Stimulated activated CD4-positive, alpha-beta T cell treated with anti-CD3 and anti-CD28 coated beads, Interleukin-4, amount 100 ng/mL, for 1 hour (primary cell): ENCODE results near the gene UBE2C.

Experiments used
- DNase-seq: peaks from one replicate; pipeline ENCODE4 v3.0.0-alpha.2; 2020

The UBE2C gene

DNA sequence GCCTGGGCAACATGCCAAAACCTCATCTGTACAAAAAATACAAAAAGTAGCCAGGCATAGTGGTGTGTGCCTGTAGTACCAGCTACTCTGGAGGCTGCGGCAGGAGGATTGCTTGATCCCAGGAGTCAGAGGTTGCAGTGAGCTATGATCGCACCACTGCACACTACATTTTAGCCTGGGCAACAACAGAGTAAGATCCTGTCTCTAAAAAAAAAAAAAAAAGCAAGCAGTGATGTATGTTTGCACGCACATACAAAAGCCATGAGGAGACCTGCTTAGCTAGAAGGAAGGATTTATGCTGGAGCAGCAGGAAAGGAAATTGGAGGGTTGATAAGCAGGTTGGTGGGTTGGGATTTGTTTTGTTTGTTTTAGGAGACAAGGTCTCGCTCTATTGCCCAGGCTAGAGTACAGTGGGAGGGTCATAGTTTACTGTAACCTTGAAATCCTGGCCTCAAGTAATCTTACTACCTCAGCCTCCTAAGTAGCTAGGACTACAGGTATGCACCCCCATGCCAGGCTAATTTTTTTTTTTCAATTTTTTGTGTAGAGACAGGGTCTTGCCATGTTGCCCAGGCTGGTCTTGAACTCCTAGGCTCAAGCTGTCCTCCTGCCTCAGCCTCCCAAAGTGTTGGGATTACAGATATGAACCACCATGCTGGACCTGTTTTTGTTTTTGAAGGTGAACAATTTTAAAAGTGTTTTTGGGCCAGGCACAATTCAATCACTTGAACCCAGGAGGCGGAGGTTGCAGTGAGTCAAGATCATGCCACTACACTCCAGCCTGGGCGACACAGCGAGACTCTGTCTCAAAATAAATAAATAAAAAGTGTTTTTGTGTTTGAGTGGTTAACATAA, 49.0 kb downstream of the UBE2C start:
- no peak for DNase-seq

DNA sequence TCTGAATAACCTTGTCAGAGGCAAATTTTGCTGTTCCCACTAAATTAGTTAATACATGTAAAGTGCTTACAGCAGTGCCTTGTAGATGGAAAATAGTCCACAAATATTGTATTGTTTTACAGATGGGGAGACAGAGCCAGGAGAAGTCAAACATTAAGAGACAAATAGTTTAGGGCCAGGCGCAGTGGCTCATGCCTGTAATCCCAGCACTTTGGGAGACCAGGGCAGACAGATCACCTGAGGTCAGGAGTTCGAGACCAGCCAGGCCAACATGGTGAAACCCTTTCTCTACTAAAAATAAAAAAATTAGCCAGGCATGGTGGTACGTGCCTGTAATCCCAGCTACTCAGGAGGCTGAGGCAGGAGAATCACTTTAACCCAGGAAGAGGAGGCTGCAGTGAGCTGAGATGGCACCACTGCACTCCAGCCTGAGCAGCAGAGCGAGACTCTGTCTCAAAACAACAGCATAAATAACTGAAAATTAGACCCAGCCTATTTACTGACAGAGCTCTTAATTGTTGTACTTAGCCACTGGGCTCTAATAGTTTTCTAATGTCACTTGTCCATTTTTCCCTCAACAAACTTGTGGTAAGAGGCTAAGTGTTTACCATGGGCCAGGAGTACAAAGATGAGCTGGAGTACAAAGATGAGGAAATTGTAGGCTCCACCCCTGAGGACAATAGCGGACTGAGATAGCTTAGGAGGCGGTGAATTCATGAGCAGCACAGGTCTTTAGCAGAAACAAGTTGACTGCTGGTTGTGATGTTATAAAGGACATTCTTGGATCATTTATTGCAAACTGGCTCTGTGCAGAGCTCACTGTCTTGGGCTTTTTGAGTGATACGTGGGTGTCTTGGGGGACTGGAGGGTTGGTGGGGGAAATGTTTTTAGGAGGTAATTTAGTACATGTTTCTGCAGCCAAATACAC, 51.4 kb downstream of the UBE2C start:
- no peak for DNase-seq

DNA sequence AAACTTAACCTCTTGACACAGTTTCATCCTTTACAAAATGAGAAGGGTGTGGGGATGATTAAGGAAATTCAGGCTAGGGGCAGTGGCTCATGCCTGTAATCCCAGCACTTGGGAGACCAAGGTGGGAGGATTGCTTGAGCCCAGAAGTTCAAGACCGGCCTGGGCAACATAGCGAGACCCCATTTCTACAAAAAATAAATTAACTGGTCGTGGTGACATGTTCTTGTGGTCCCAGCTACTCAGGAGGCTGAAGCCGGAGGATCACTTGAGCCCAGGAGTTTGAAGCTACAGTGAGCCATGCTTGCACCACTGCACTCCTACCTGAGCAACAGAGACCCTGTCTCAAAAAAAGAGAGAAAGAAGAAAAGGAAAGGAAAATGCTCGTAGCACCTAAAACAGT, 54.0 kb downstream of the UBE2C start:
- no peak for DNase-seq
